ENCODE measurements around the gene FRMD4A.

Gene FRMD4A

DNA sequence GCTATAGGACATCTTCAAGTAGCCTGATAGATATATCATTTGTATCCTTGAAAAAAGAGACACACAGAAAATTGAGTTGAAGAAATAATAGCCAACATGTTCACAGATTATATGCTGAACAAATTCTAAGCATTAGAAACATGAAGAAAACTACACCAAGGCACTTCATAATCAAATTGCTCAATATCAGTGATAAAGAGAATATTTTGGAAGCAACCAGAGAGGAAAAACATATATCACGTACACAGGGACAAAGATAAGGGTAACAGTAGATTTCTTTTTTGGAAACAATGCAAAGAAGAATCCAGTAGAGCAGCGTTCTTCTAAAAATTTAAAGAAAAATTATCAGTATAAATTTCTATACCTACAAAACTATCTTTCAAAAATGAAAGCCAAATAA lies 6.0 kb upstream of the FRMD4A start:
- DNase-seq, result no peak

DNA sequence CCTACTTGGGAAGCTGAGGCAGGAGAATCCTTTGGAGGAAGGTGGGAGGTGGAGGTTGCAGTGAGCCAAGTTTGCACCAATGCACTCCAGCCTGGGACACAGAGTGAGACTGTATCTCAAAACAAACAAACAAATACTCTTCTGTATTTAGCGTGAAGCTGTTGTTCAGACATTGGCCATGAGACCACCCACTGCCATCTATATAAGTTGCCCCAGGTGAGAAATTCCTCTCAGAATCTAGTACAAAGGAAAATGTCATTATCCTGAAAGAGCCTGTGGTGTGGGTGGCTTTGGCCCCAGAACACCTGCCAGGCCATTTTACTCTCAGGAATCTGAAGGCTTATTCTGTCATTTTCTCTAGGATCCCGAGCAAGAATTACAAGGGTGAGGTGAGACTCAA lies 4.0 kb upstream of the FRMD4A start:
- DNase-seq, result no peak

DNA sequence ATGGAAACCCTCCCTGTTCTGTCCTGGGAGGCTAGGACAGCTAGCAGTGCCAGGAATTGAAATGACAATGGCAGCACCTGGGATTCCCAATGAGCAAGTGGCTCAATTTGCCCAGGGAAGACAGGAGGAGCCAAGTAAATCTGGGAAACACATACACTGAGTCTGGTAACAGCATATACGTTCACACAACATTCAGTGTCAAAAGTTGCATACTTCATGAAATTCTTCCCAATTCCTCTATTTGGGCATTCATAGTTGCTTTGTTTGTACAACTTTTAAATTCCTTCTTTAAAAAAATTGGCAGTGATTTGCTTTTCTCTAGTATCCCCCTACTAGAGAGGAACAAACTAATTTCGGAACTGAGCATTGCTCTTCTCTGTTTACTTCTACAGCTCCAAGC lies 2.9 kb upstream of the FRMD4A start:
- no peak for DNase-seq

- DNase-seq, result no peak
Observed at GRCh38 chr10:14332903-14333302, 2.2 kb upstream of the FRMD4A start.

- no peak for DNase-seq
Observed at GRCh38 chr10:14329746-14330173, 964 bp downstream of the FRMD4A start.

GRCh38 chr10:14328881-14329672 lies 1.6 kb downstream of the FRMD4A start:
- DNase-seq, result no peak

DNA sequence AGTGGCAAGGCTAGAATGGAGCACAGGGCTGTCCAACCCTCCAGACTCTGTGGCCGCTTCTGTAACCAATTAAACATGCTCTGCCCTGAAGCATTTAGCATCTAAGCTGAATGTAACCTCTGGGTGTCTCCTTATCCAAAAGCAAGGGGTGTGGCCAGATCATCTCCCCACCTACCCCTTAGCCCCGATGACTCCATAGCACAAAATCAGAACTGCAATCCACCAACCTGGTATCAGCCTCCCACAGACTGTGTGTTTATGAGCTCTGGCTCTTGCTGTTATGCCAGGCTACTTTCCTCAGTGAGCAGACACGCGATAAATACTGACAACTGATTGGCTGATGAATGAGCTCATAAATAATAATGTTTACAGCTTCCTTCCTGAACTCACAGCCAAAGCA lies 3.2 kb downstream of the FRMD4A start:
- no peak for DNase-seq

GRCh38 chr10:14326581-14326980 lies 4.1 kb downstream of the FRMD4A start:
- no peak for DNase-seq

DNA sequence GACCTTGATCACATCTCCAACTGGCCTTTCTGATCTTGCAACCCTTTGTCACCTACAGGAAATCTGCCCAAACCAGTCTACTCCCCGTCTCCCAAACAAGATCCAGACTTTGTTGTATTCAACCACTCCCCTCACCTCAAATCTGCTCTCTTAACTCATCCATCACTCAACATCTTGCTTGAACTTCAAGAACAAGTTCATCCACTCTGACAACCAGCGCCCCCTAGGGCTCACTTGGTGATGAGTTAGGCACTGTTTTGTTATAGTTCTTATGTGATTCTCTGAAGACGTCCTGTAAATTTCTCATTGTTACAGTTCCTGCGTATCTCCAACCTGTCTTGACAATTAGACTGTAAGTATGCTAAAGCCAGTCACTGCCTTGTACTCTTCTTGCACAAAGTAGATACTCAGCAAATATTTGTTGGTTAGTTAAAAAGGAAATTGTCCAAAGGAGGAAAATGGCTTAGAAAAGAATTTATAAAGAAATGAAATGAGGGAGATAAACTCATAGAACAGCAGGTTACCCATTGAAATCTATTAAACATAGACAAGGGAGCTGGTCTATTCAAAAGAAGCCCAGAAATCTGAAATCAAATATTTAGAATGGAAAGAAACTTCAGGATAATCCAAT lies 5.3 kb downstream of the FRMD4A start:
- DNase-seq, result peak; percentile 35

DNA sequence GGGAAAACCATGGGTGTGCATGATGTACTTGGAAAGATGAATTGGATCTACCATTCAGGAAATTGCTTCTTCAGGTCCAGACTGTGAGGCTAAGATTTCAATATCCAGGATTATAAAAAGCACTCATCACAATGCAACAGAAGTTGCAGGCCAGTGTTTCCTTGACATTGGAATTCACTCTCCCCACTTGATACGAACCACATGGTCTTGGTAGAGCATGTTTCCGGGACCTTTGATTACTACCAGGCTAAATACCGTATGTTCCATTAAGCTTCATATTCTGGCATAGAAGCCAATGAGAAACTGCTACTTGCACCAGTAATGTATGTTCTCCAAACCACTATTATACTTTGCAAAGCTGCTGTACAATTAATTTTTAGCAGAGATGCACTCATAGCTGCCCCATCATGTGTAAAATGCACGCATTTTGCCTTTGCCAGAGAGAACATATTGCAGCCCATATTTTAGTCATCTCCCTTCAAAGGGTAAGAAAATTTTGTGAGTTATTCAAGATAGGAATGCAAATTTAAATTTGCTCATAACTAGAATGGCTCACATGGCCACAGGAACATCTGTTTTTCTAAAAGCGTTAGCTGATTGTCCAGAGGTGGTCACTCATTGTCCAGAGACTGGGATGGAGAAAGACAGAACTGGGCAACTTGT lies 8.1 kb downstream of the FRMD4A start:
- no peak for DNase-seq

- no peak for DNase-seq
Observed at GRCh38 chr10:14318007-14318406, 12.7 kb downstream of the FRMD4A start.

DNA sequence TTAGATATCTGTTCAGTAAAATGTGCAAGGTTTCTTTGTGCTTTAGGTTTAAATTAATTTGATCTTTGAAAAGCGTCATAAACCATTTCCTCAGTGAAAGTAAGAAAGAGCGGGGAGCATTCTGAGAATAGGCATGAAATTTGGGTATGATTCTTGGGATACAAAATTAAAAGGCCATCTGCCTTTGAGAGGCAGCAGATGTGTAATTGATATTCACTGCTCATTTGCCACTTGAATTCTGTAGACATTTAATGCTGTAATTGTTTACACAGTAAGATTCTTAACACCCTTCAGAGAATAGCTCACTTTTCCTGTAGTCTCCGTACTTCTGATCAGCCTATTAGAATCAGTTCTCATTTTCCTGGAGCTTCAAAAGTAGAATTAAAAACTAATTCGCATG lies 18.7 kb downstream of the FRMD4A start:
- DNase-seq, result no peak

GRCh38 chr10:14311206-14311957 lies 19.3 kb downstream of the FRMD4A start:
- no peak for DNase-seq

GRCh38 chr10:14309593-14309992 lies 21.1 kb downstream of the FRMD4A start:
- DNase-seq, result no peak

GRCh38 chr10:14306190-14306589 lies 24.5 kb downstream of the FRMD4A start:
- DNase-seq, result no peak

DNA sequence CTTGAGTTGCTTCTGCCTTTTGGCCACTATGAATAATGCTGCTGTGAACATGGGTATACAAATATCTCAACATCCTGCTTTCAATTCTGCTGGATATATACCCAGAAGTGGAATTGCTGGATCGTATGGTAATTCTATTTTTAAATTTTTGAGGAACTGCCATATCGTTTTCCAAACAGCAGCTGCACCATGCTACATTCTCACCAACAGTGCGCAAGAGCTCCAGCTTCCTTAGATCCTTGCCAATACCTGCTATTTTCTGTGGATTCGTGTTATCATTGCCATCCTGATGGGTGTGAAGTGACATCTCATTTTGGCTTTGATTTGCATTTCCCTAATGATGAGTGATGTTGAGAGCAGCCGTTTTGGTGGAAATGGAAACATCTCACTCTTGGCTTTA lies 26.7 kb downstream of the FRMD4A start:
- DNase-seq, result no peak

GRCh38 chr10:14302035-14302434 lies 28.7 kb downstream of the FRMD4A start:
- no peak for DNase-seq

DNA sequence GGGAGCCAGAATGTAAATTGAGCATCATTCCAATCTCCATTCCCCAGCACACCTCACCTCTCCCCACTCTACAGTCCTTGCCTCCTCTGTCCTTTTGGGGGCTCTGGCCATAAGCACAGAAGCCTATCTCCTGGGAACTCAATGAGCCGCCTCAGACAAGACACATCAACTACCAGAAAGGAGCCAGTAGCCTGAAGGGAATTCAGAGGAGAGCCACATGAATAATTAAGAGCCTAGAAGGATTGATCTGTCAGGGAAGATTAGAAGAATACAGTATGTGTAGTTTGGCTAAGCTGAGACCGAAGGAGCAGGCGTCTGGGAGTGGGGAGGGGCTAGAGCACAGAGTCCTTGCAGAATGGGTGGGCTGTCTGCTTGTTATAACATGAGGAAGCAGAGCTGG lies 31.2 kb downstream of the FRMD4A start:
- no peak for DNase-seq

GRCh38 chr10:14296065-14296709 lies 34.5 kb downstream of the FRMD4A start:
- no peak for DNase-seq

DNA sequence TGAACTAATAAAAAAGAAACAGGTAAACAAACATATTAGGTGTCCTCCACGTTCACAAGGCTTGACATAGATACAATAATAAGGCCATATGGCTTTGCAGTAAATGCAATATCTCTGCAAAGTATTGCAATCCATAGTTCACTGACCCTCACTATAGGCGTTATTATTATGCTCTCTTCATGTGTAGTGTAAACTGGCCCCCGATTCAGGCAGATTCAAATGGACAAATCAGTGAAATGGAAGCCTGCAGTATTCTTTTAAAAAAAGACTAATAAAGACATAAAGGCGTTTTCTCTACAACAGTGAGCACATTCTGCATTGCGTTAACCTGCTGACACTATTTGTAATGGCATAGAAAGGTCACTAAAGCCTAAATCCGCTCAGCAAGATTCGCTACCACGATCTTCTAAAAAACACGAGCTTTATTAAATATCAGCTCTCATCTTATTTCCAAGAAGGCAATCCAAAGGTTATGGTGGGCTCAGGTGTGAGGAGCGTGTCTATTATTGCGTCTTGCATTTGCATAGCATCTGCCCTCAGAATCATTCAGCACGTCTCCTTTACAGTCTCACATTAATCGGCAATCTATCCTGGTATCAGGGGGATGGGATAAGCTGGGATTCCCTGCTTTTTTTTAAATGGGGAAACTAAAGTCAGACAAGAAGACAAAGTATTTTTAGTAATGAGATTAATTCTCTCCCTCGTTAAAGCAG lies 36.2 kb downstream of the FRMD4A start:
- DNase-seq, result no peak

DNA sequence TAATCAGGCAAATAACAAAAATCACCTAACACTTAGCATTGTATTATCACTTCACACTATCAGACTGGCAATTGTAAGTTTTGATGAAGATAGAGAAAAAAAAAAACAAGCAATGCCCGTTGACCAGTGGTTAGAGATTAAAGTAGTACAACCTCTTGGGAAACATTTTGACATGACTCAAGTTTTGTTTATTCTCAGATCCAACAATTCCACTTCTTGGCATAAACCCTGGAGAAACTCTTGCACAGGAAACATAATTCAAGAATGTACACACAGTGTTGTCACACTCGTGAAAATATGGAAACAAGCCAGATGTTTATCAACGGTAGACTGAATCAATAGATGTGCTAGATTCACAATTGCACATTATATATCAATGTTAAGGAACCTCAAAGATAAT lies 37.2 kb downstream of the FRMD4A start:
- no peak for DNase-seq

DNA sequence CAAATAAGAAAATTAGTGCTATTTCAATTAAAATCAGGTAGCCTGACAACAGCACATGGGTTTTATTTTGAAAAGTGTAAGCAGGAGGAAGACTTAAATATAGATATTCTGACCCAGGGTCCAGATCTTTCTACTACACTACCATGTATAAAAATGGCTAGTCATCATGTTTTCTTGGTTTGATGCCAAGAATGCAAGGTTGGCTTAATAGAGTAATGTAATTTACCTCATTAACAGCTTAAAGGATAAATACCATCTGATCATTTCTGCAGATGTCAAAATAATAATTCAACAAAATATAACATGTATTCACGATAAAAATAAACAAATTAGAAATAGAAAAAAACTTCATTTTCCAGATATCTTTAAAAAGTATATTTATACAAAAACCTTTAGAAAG lies 39.4 kb downstream of the FRMD4A start:
- no peak for DNase-seq

Data from CD4-positive, alpha-beta T cell treated with Interleukin-21 for 1 hour (primary cell).